CD4-positive, alpha-beta T cell treated with Interleukin-6 at 100 ng/mL for 8 hours (primary cell): ENCODE results near the gene VPS29.

Experiments used
- DNase-seq: peaks from one replicate; pipeline ENCODE4 v3.0.0-alpha.2; 2020; ENCODE audit warnings: mixed read lengths, low spot score

VPS29 gene

DNA sequence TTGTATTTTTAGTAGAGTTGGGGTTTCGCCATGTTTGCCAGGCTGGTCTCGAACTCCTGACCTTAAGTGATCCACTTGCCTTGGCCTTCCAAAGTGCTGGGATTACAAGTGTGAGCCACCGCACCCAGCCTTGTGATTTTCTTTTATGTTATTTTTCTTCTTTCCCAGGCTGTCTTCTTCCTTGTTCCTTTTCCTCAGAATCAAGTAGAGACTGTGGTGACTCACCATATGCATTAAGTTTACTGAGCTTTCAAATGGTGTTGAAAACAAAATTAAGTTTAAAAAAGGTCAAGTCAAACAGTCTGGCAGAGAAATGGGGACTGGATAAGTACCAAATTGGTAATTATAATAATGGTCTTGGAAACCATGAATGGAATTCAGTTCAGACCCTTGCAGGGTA, 57.5 kb downstream of the VPS29 start:
- no peak for DNase-seq
